Loucy (cell line): ENCODE data around the gene EXOC3L4.

Experiments
- H2AFZ ChIP-seq: fragments of 200-600 bp; sonication (generic); 2 replicates; pipeline ENCODE4 v1.6.0; 2016; ENCODE audit warnings: antibody characterized with exemption, mild to moderate bottlenecking, low read length, moderate library complexity
- H3F3A ChIP-seq: fragments of 200-600 bp; 2 replicates; pipeline ENCODE4 v1.6.0; 2016; ENCODE audit warnings: antibody characterized with exemption, low read depth, mild to moderate bottlenecking
- H3K27me3 ChIP-seq: fragments of 200-600 bp; sonication (generic); 2 replicates; pipeline ENCODE4 v1.6.1; 2014; ENCODE audit warnings: low read length, mild to moderate bottlenecking; ENCODE audit not compliant: insufficient read depth, poor library complexity, severe bottlenecking
- H3K36me3 ChIP-seq: fragments of 200-600 bp; sonication (generic); 2 replicates; pipeline ENCODE4 v1.6.1; 2016; ENCODE audit warnings: low read length; ENCODE audit not compliant: insufficient read depth
- H3K4me1 ChIP-seq: fragments of 200-600 bp; sonication (generic); 2 replicates; pipeline ENCODE4 v1.5.1; 2014; ENCODE audit warnings: low read length, mild to moderate bottlenecking; ENCODE audit not compliant: insufficient read depth, poor library complexity, severe bottlenecking
- H3K4me2 ChIP-seq: fragments of 200-600 bp; sonication (generic); 2 replicates; pipeline ENCODE4 v1.6.0; 2014; ENCODE audit warnings: antibody characterized with exemption, low read length, low read depth, mild to moderate bottlenecking; ENCODE audit not compliant: poor library complexity, severe bottlenecking
- H3K4me3 ChIP-seq: fragments of 200-600 bp; sonication (generic); 2 replicates; pipeline ENCODE4 v1.5.1; 2014; ENCODE audit warnings: low read length, mild to moderate bottlenecking, mixed read lengths; ENCODE audit not compliant: poor library complexity, severe bottlenecking
- H3K79me2 ChIP-seq: fragments of 200-600 bp; sonication (generic); 2 replicates; pipeline ENCODE4 v1.6.1; 2014; ENCODE audit warnings: low read length; ENCODE audit not compliant: insufficient read depth
- H3K9ac ChIP-seq: fragments of 200-600 bp; sonication (generic); 2 replicates; pipeline ENCODE4 v1.6.0; 2014; ENCODE audit warnings: mild to moderate bottlenecking, low read depth, low read length, moderate library complexity; ENCODE audit not compliant: poor library complexity, severe bottlenecking
- H3K9me2 ChIP-seq: fragments of 200-600 bp; sonication (generic); replicated peaks from 2 replicates; pipeline ENCODE4 v1.6.1; 2016; ENCODE audit warnings: low read depth, low read length, mixed read lengths
- H3K9me3 ChIP-seq: fragments of 200-600 bp; sonication (generic); 2 replicates; pipeline ENCODE4 v1.6.1; 2014; ENCODE audit warnings: mild to moderate bottlenecking, antibody characterized with exemption, low read length, low read depth; ENCODE audit not compliant: insufficient read depth
- H4K20me1 ChIP-seq: fragments of 200-600 bp; sonication (generic); 2 replicates; pipeline ENCODE4 v1.6.0; 2014; ENCODE audit warnings: antibody characterized with exemption, low read length, mild to moderate bottlenecking; ENCODE audit not compliant: insufficient read depth, poor library complexity, severe bottlenecking
- EZH2phosphoT487 ChIP-seq: fragments of 200-600 bp; IDR thresholded peaks from 2 replicates; pipeline ENCODE4 v1.6.1; 2018; ENCODE audit warnings: antibody characterized with exemption, mild to moderate bottlenecking, moderate library complexity, borderline replicate concordance
- TF ChIP-seq, protein P1 (sequence below): fragments of 200-600 bp; sonication (generic); conservative IDR thresholded peaks from 2 replicates; pipeline ENCODE4 v1.5.1; 2014; ENCODE audit warnings: mild to moderate bottlenecking, antibody characterized with exemption, low read length

Gene EXOC3L4

DNA sequence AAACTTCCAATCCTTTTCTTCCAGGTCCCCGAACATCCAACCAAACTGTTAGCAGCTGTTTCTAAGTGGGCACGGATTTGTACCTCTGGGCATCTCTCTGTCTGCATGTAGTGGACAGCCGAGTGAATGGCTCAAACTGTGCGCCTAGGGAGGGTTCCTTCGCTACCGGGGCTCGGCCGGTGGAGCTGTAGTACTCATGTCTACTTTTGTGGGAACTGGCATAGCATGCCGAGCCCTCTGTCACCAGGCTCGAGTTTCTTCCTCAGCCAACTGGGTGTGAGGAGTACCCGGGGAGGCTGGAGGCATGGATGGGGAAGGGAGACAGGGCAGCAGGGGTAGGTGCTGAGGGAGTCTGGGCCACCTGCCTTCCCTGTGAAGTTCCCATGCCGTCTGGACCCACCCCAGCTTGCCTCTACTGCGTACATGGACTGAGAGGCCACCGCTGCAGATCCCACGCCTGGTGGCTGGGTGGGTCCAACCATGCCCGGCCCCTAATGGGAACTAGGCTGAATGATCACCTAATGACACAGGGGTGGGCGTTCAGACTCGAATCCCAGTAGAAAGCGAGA lies 51.7 kb downstream of the EXOC3L4 start:
- Histone ChIP-seq H3K27me3 (no peaks in the 10 kb centered on the region), H3K4me2 (no peak overlapping the region), H4K20me1 (no peaks in the 10 kb centered on the region), H3K4me1 (peaks cover under 1% of the 10 kb centered on the region), H3K9ac (no peak overlapping the region), H3K36me3 (no peaks in the 10 kb centered on the region), H3K79me2 (no peaks in the 10 kb centered on the region), H2AFZ (no peak overlapping the region), H3K4me3 (no peak overlapping the region), H3F3A (no peaks in the 10 kb centered on the region), H3K9me3 (no peaks in the 10 kb centered on the region), H3K9me2 (no peaks in the 10 kb centered on the region)
- TF ChIP-seq EZH2phosphoT487: no peak
- TF ChIP-seq, protein P1, sequence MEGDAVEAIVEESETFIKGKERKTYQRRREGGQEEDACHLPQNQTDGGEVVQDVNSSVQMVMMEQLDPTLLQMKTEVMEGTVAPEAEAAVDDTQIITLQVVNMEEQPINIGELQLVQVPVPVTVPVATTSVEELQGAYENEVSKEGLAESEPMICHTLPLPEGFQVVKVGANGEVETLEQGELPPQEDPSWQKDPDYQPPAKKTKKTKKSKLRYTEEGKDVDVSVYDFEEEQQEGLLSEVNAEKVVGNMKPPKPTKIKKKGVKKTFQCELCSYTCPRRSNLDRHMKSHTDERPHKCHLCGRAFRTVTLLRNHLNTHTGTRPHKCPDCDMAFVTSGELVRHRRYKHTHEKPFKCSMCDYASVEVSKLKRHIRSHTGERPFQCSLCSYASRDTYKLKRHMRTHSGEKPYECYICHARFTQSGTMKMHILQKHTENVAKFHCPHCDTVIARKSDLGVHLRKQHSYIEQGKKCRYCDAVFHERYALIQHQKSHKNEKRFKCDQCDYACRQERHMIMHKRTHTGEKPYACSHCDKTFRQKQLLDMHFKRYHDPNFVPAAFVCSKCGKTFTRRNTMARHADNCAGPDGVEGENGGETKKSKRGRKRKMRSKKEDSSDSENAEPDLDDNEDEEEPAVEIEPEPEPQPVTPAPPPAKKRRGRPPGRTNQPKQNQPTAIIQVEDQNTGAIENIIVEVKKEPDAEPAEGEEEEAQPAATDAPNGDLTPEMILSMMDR: no peak

DNA sequence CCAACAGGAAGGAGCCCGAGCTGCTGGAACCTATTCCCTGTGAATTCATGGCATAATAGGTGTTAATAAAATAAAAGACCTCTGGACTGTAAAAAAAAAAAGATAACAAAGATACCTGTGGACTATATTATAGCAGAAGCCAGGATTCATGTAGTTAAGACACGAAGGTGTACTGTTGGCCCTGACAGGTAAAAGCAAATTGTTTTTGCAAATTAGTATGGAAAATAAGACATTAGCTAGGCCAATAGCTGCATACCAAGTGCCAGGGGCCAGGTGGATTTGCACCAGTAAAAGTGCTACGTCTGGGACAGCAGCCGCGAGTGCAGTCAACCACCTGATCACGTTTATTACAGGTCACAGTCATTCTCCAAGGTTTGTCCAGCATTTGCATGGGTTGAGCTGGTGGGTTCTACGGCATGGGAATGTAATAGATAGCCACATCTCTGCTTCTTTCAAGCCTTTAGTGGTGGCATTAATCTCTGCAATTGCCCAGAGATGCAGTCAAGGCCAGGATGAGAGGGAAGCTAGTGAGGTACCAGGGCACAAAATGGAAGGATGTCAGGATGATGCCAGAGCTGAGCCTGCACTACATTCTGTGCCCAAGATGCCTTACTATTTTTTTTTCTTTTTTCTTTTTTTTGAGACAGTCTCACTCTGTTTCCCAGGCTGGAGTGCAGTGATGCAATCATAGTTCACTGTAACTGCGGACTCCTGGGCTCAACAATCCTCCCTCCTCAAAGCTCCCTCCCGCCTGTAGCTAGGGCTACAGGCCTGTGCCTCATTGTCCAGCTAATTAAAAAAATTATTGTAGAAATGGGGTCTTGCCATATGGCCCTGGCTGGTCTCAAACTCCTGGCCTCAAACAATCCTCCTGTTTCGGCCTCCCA lies 55.1 kb downstream of the EXOC3L4 start:
- Histone ChIP-seq H3K4me3 (no peak overlapping the region), H3K27me3 (no peaks in the 10 kb centered on the region), H3K9me2 (no peaks in the 10 kb centered on the region), H4K20me1 (no peaks in the 10 kb centered on the region), H3K9ac (no peak overlapping the region), H3K4me1 (no peaks in the 10 kb centered on the region), H3K79me2 (no peaks in the 10 kb centered on the region), H3K36me3 (no peaks in the 10 kb centered on the region), H3K9me3 (no peaks in the 10 kb centered on the region), H2AFZ (no peak overlapping the region), H3F3A (no peaks in the 10 kb centered on the region), H3K4me2 (no peak overlapping the region)
- TF ChIP-seq, protein P1: no peak
- TF ChIP-seq EZH2phosphoT487: no peak

DNA sequence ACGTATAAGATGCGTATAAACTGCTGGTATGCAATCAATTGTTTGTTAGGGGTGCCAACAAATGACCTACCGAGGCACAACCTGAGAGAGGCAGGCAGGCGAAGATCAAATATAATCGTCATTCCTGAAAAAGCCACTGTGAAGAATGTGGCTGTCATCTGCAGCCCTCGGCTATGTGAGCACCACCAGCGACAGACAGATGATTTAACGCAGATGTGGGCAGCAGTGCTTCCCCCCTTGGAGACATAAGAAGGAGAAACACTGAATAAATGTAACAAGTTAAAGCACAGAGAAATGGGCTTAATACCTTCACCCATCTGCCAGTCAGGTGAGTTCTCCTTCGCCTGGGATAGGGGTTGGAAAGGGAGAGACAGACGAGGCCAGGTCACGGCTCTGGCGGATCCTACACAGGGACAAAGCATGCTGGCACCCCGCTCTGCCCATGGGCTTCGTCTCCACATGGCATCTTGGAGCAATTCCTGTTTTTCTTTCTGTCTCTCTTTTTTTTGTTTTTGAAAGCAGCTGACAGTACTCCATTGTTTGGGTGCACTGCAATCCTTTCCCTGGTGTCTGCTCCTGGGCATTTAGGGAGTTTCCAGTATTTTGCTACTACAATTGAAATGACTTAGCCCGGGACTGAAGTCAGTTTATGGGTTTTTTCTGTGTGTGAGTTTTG lies 56.9 kb downstream of the EXOC3L4 start:
- TF ChIP-seq EZH2phosphoT487: no peak
- TF ChIP-seq, protein P1: no peak
- H3K9me2 ChIP-seq: no peaks in the 10 kb centered on the region
- no peaks in the 10 kb centered on the region for H3K4me1 ChIP-seq
- no peaks in the 10 kb centered on the region for H3K36me3 ChIP-seq
- no peaks in the 10 kb centered on the region for H4K20me1 ChIP-seq
- no peaks in the 10 kb centered on the region for H3K79me2 ChIP-seq
- H3K9me3 ChIP-seq: no peaks in the 10 kb centered on the region
- H3F3A ChIP-seq: no peaks in the 10 kb centered on the region
- H2AFZ ChIP-seq: no peak overlapping the region
- no peak overlapping the region for H3K4me2 ChIP-seq
- H3K9ac ChIP-seq: no peak overlapping the region
- H3K27me3 ChIP-seq: no peaks in the 10 kb centered on the region
- H3K4me3 ChIP-seq: no peak overlapping the region
